COR-L47 (cell line): ENCODE results near the gene TICRR.
"Not testable (repeated sequence)": the region's sequence is repeated elsewhere in the genome, so short reads cannot be mapped to it uniquely, and the experiment has no call there.

Source experiments
- DNase-seq: peaks from one replicate; lab custom pipeline; 2025; lab: John Stamatoyannopoulos, UW

The TICRR gene, protein sequence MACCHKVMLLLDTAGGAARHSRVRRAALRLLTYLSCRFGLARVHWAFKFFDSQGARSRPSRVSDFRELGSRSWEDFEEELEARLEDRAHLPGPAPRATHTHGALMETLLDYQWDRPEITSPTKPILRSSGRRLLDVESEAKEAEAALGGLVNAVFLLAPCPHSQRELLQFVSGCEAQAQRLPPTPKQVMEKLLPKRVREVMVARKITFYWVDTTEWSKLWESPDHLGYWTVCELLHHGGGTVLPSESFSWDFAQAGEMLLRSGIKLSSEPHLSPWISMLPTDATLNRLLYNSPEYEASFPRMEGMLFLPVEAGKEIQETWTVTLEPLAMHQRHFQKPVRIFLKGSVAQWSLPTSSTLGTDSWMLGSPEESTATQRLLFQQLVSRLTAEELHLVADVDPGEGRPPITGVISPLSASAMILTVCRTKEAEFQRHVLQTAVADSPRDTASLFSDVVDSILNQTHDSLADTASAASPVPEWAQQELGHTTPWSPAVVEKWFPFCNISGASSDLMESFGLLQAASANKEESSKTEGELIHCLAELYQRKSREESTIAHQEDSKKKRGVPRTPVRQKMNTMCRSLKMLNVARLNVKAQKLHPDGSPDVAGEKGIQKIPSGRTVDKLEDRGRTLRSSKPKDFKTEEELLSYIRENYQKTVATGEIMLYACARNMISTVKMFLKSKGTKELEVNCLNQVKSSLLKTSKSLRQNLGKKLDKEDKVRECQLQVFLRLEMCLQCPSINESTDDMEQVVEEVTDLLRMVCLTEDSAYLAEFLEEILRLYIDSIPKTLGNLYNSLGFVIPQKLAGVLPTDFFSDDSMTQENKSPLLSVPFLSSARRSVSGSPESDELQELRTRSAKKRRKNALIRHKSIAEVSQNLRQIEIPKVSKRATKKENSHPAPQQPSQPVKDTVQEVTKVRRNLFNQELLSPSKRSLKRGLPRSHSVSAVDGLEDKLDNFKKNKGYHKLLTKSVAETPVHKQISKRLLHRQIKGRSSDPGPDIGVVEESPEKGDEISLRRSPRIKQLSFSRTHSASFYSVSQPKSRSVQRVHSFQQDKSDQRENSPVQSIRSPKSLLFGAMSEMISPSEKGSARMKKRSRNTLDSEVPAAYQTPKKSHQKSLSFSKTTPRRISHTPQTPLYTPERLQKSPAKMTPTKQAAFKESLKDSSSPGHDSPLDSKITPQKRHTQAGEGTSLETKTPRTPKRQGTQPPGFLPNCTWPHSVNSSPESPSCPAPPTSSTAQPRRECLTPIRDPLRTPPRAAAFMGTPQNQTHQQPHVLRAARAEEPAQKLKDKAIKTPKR (N-terminal part only)

DNA sequence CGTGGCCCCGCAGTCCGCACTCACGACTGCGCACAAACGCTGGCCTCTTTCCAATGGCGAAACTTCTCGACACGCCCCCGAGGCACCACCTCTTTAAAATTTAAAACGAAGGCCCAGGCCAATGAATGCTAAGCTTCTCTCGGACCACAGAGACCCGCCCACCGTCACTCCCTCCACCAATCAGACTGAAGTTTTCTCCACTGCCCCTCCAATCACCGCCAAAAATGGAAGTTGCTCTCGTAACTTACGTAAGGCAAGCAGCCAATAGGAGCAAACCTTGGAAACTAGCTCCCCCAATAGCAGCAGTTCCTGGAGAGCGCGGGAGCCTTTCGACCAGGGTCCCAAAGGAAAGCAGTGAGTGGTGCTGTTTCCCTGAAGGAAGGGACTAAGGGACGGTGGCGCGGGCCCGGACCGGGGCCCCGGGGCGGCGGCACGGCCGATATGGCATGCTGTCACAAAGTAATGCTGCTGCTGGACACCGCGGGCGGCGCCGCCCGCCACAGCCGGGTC, at the start of gene TICRR:
TSS of gene TICRR (plus strand) at position 324 of the 510 bp plus-strand sequence. CDS start at position 442, 118 bp downstream.
- DNase-seq = peak; percentile 99

DNA sequence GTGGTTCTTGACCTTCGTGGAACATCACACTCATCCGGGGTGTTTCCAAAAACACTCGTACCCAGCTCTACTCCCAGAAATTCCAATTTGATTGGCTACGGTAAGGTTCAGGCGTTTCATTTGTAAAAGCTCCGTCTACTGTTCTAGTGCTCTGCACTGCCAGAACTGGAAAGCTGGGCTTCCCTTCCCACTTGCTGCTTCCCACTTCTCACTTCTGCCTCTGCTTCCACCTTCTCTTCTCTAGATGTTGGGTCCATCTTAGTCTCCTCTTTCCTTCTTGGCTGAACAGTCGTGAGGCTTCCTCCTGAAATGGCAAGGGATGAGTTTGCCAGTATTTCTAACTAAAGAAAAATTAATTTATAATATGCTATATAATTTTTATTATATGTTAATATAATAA, 49.1 kb upstream of the TICRR start:
- no peak for DNase-seq

DNA sequence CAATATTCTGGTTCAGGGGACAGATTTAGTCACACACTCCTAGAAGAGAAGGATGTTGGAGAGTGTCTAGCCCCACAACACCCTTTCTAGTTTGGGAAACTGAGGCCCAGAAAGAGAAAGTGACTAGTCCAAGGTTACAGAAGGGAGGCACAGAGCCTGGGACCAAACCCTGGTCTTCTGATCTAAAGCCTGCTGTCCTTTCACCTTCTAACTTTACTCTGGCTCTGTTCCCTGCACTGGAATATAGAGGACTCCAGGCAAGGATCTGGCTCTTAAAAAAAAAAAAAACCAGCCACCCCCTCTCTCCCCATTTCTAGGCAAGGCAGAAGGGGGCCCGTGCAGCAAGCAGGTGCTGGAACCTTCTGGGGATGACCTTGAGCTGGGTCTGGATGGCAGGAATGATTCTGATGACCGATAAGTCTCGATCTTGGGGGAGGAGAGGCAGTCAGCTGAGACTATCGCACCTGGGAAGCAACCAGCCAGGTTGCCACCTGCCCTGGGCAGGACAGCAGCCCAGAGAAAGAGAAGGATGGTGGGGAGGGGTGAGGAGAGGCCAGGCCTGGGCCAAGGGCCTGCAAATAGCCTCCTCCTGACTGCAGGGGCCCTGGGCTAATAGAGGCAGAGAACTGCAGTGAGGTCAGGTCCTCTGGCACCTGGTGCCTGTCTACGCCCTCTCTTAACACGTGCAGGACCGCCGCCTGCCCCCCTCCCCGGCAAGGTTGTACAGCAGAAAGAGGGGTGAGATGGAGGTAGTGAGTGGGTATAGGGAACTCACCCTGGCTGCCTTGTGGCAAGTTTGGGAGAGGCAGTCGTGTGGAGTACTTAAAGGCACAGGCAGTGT, 48.4 kb upstream of the TICRR start:
- DNase-seq = no peak

DNA sequence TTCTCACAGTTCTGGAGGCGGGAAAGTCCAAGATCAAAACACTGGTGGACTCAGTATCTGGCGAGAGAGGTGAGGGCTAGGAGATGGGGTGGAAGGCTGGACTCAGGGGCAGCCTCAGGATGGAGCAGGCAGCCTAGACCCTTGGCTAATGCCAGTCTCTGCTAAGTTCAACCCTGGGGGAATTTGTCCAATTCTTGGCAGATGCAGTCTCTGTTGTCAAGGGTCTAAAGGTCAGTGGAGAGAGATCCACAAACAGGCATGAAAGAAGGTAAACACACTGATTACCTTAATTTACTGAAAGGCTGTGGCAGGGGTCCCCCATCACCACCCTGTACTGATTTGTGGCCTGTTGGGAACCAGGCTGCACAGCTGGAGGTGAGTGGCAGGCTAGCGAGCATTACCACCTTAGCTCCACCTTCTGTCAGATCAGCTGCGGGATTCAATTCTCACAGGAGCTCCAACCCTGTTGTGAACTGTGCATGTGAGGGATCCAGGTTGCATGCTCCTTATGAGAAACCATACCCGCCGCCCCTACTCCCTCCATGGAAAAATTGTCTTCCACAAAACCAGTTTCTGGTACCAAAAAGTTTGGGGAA, 46.4 kb upstream of the TICRR start:
- no peak for DNase-seq

DNA sequence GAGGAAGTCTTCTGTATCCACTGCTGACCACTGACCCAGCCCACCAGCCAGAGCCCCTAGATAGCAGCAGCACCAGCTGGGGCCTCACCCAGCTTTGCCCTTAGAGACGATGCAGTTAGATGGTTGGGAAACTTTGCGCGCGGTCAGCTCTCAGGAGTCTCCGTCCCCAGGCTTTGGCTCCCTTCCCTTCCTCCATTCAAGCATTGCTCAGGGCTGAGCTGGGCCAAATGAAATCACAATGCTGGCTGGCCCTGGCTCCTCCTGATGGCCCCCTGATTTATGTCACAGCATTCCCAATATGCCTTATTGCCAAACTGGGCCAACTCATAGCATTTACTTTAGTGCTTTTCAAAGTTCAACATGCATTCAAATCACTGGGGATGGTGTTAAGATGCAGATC, 44.3 kb upstream of the TICRR start:
- DNase-seq = no peak

DNA sequence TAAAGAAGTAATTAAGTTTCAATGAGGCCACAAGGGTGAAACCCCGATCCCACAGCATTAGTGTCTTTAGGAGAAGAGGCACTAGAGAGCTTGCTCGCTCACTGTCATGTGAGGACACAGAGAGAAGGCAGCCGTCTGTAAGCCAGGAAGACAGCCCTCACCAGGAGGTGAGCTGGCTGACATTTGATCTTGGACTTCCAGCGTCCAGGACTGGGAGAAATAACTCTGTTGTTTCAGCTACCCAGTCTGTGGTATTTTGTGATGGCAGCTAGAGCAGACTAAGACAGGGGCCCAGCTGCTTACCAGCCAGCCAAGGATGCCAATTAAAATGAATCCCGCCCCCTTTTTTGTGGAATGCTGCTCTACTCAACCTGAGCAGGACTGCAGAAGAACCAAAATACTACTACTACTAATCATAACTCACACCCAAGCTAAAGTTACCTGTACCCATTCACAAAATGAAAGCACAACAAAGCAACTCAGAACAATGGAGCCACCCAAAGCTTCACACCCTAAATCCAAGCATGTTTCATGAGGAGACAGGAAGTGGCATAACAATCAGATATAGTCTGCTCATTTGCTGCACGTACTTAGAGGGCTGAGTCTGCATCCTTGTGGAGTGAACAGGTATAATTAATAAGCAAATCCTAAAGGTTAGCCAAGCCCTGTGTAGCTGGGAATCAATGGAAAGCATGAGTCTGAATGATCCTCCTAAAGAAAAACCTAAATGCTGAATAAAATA, 43.3 kb upstream of the TICRR start:
- peak; percentile 24 for DNase-seq

DNA sequence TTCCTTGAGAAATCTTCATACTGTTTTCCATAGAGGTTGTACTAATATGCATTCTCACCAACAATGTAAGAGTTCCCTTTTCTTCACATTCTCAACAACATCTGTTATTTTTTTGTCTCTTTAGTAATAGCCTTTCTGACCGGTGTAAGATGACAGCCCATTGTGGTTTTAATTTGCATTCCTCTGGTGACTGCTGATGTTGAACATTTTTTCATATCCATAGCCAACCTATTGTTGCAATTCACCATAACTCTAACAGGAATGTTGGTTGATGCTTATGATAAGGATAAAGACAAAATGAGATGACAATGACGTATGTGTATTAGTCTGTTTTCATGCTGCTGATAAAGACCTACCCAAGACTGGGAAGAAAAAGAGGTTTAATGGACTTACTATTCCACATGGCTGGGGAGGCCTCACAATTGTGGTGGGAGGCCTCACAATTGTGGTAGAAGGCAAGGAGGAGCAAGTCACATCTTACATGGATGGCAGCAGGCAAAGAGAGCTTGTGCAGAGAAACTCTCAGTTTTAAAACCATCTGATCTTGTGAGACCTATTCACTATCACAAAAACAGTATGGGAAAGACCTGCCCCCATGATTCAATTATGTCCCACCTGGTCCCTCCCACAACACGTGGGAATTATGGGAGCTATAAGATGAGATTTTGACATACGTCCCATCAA, 41.3 kb upstream of the TICRR start:
- DNase-seq = no peak

DNA sequence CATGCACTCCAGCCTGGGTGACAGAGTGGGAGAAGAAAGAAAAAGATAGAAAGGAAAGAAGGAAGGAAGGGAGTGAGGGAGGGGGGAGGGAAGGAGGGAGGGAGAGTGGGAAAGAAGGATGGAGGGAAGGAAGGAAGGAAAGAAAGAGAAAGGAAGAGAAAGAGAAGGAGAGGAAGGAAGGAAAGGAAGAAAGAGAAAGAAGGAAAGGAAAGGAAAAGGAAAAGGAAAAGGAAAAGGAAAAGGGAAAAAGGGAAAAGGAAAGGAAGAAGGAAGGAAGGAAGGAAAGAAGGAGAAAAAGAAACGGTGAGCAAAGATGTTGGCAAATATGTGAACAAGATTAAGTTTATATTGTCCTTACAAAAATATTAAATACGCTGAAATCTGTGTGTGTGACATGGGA, 36.2 kb upstream of the TICRR start:
- no peak for DNase-seq

DNA sequence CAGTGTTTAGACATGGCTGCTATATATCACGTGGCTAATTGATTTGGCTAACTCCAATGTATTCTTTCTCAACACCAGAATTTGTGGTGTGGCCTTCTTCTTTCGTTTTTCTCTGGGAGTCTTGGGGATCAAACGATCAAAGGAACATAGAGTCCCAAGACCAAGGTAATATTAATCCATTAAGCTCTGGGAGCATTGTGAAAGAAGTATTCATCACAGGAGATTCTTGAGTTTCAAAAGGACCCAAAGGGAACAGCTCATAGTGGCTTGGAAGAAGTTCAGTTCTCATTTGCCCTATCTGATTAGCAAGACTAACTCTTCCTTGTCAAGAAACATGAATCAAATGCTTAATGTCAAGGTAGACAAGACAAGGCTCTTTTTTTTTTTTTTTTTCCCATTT, 32.9 kb upstream of the TICRR start:
- DNase-seq = no peak

DNA sequence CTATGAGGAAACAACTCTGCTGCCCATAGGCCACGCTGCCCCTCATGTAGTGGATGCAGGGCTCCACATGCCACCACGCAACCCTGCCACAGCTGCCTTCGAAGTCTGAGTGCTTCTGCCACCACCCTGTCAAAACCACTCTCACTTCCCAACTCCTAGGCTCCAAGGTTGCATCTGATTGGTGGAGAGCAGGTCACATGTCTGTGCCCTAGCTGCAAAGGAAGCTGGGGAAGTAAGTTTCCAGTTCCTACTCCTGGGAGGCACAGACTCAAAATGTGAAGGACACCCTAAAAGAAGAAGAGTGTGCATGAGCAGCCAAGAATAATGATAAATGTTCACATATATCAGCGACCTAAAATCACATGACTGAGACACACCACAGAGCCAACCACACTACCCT, 31.9 kb upstream of the TICRR start:
- no peak for DNase-seq

DNA sequence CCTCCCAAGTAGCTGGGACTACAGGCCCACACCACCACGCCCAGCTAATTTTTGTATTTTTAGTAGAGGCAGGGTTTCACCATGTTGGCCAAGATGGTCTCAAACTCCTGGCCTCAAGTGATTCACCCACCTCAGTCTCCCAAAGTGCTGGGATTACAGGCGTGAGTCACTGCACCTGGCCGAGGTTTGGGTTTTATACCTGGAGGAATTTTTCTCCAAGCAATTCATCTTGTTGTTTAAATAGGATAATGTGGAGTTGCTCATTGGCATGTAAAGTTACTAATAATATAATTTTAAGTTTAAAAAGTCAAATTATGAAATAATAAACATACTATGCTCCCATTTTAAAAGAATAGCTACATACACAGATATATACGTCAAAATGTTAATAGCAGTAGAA, 26.1 kb upstream of the TICRR start:
- not testable (repeated sequence) for DNase-seq

DNA sequence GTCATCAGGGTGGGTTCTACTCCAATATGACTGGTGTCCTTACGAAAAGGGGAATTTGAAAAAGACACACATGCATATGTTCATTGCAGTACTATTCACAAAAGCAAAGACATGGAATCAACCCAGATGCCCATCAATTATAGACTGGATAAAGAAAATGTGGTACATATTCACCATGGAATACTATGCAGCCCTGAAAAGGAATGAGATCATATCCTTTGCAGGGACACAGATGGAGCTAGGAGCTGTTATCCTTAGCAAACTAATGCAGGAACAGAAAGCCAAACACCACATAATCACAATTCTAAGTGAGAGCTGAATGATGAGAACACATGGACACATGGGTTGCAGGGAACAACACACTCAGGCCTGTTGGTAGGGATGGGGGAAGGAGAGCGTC, 24.8 kb upstream of the TICRR start:
- no peak for DNase-seq

DNA sequence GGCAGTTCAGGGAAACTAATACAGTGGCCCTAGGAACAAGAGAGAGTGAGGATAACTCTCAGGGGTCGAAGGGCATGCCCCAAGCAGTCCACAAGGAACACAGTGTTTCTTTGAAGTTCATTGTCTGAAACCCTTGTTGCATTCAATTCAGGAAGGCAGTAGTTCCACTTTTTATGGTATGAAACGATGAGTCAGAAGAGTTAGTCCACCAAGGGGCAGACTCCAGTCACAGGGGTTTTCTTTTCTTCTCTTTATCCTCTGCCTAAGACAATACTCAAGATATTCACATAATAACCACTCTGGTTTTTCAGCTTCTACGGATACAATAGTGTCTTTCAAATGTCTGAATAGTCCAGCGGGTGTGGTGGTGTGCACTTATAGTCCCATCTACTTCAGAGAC, 23.7 kb upstream of the TICRR start:
- no peak for DNase-seq

DNA sequence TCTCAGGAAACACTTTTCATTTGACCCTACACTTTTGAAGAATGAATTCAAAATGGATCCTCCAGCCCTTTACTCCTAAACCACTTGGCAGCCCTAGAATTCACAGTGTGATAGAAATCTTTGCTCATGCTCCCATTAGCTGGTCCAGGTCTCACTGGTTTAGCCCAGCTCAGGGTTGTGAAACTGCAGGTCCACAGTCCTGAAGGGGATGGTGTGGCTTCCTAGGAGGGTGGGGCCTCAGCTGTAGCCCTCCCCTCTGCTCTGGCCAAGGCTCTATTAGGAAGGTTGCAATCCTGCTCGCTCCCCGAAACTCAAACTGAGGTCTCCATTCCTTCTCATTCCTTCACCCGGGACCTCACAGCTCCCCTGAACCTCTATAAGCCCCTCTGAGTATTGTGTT, 21.6 kb upstream of the TICRR start:
- DNase-seq = no peak

DNA sequence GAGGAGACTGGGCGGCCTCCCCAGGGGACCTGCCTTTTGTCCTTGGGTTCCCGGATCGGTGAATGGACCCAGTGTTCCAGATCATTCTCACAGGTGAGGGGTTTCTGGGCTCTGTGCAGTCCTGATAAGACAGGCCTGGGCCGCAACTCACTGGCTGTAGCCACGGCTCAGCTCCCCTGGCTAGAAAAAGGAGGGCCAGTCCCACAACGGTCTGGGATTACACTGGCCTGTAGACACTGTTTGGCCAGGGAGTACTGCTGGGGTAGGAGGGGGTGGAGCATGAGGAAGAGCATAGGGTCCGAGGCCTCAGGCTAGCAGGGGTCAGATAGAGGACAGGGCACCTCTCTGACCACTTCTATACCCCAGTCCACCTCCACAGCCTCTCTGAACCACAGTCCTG, 21.0 kb upstream of the TICRR start:
- no peak for DNase-seq

DNA sequence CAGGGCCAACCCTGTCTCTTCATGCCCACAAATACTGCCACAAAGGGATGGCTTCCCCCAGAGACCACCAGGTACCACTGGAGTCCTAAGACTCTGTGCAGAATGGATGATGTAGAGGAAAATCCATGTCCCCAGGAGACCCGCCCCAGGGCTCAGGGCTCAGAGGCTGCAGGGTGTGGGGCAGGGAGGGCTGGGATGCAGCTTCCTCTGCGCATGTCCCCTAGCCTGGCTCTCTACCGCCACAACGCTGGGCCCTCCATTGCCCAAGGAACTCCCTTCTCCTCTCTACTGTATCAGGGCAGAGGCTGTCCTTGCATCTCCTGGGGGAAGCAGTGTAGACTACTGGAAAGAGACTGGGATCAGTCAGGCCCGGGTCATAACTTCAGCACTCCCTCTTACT, 19.5 kb upstream of the TICRR start:
- no peak for DNase-seq

DNA sequence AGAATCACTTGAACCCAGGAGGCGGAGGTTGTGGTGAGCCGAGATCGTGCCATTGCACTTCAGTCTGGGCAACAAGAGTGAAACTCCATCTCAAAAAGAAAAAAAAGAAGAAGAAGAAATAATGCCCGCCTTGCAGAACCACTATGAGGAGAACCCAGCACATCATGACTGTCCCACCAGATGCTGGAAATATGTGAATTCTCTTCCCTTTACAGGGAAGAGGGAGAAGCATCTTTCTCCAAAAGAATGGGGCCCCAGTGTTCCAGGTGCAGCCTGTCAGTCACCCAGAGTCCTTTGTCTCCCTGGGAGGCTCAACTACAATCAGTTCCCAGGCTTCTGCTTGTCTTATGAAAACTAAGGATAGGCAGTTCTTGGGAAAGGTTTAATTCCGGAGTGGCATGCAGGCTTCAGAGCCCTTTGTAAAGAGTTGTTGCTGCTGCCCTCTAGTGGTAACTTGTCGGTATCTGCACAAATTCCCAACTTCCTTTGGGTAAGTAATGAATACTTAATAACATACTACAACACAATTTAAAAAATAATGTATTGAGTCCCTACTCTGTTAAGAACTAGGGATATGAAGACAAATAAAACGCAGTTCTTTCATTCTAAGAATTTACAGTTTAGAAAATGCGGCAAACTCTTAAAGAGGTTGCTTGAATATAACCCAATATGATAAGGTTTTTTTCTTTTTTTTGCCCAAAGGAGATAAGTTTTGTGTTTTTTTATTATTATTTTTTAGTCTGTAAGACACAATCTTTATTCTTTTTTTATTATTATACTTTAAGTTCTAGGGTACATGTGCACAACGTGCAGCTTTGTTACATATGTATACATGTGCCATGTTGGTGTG, 18.6 kb upstream of the TICRR start:
- peak; percentile 73 for DNase-seq

DNA sequence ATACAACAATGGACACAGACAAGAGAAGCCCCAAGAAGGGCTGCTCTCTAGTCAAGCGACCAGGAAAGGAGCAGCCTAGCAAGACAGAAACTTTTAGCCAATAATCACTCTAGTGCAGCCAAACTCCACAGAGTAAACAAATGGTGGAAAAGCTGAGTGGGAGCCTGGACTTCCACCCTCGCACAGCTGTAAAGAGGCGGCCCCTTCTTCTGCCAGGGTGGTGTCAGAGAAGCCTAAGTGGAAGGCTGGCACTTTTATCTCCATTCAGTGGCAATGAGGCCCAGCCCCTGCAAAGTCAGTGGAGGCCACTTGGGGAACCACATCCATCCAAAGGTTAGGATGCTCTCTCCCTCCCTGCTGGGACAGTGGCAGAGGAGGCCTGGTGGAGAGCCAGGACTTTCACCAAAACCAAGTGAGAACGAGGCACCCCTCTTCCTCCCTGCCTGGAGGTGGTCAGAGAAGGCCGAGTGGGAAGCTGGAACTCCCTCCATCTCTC, 15.5 kb upstream of the TICRR start:
- DNase-seq = no peak
